MCF 10A (cell line): ENCODE results near the gene P3R3URF. TPM values are rescaled to one million over a fixed set of nuclear protein-coding genes. Genes with fewer than 3 reads are reported as not detected.
A peak's percentile ranks its signal among the peaks of the same experiment; 100 is the strongest.

ENCODE experiments used
- BruUV-seq: library from RNA; stranded (reverse); fragments of 400-500 nt; replicated peaks from 2 replicates; lab custom pipeline; 2021; lab: Mats Ljungman, UMichigan
- CTCF ChIA-PET: fragments of 300-600 bp; sonication (Branson Sonifier 250); formaldehyde crosslinking; extraction: SDS; loops from one replicate; lab custom pipeline; 2021; ENCODE audit warnings: antibody characterized with exemption, inconsistent platforms; lab: Yijun Ruan, JAX
- POLR2A ChIA-PET: fragments of 300-600, 350-650 bp; sonication (Branson Sonifier 250); formaldehyde crosslinking; extraction: SDS; loops from one replicate; lab custom pipeline; 2020; ENCODE audit warnings: antibody characterized with exemption, inconsistent platforms; lab: Yijun Ruan, JAX
- DNase-seq: peaks from one replicate; pipeline ENCODE4 v3.0.0-alpha.2; 2018; ENCODE audit not compliant: unreplicated experiment
- H3K27ac Mint-ChIP-seq: one replicate; pipeline ENCODE4 v1.8.0; 2022; ENCODE audit warnings: mild to moderate bottlenecking, low read depth, mixed read lengths; ENCODE audit not compliant: unreplicated experiment
- H3K27me3 Mint-ChIP-seq: one replicate; pipeline ENCODE4 v1.8.0; 2022; ENCODE audit warnings: mixed read lengths; ENCODE audit not compliant: insufficient read depth, unreplicated experiment
- H3K36me3 Mint-ChIP-seq: one replicate; pipeline ENCODE4 v1.8.0; 2022; ENCODE audit warnings: mild to moderate bottlenecking, moderate library complexity, mixed read lengths; ENCODE audit not compliant: insufficient read depth, unreplicated experiment
- H3K4me1 Mint-ChIP-seq: one replicate; pipeline ENCODE4 v1.8.0; 2022; ENCODE audit warnings: mixed read lengths; ENCODE audit not compliant: insufficient read depth, unreplicated experiment
- H3K4me3 Mint-ChIP-seq: one replicate; pipeline ENCODE4 v1.8.0; 2022; ENCODE audit warnings: mild to moderate bottlenecking, moderate library complexity, mixed read lengths; ENCODE audit not compliant: unreplicated experiment
- H3K9me3 Mint-ChIP-seq: one replicate; pipeline ENCODE4 v1.8.0; 2022; ENCODE audit warnings: mixed read lengths; ENCODE audit not compliant: unreplicated experiment
- CTCF ChIP-seq: fragments of 200-600 bp; IDR thresholded peaks from one replicate; pipeline ENCODE4 v1.8.0; 2022; ENCODE audit warnings: antibody characterized with exemption, mild to moderate bottlenecking; ENCODE audit not compliant: unreplicated experiment
- intact Hi-C: fragments of 100-400 bp; cut with micrococcal nuclease; formaldehyde crosslinking; loops from 2 replicates; pipeline ENCODE4 v1.14.1; 2022
- total RNA-seq: library from RNA; stranded (reverse); gene quantifications from 2 replicates; pipeline ENCODE4 v1.2.3, GENCODE V29; 2022

The P3R3URF gene
- total RNA-seq, 1 experiment from 2014 or later = not detected

DNA sequence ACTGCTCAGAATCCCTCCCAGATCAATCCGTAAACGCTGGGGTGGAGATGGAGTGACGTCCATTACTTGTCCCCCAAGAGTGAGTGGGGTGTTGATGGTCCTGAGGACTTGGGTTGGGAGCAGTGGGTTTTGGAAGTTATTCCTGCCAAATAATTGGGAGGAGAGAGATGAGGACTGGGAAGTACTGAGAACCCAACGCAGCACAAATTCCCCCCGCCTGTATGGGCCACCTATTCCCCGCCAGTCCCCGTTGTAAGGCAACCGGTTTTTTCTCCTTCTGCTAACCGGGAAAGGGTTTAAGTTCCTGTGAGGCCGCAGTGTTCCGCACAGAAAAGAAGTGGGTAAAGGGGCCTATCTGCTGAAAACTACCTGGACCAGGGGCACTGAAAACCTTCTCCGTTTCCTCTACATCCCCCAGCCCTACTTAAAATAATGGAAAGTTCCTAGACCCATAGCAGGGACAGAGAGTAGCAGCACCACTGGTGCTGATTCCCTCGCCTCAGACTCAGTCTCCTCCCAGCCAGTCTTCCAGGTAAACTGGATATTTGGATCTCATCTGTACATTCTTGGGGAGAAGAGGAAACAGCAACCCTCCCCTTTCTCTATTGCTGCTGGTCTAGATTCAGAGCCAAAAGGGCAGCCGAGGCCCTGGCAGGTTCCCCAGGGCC lies 27.6 kb upstream of the P3R3URF start:
- intact Hi-C loops = no loop called here
- Mint-ChIP-seq H3K27me3 (no peaks in the 10 kb centered on the region), H3K4me1 (peaks cover 28% of the 10 kb centered on the region), H3K4me3 (peak overlapping the region; percentile 75), H3K9me3 (no peaks in the 10 kb centered on the region), H3K36me3 (peaks cover 4% of the 10 kb centered on the region), H3K27ac (peak overlapping the region; percentile 73)
- CTCF ChIA-PET = interaction anchor here (0.6 to 3.9 kb wide), 6 partner anchors 12 to 863 kb away, joined by 3 to 31 read pairs (median 4); no protein-coding TSS in a partner anchor
- peak; percentile 9 for DNase-seq
- TSS peak; percentile 21 for BruUV-seq
- TF ChIP-seq CTCF = no peak
- POLR2A ChIA-PET = interaction anchor here (0.7 to 3.9 kb wide), 10 partner anchors 9 to 137 kb away, joined by 3 to 30 read pairs (median 4); partner anchors contain the start of genes NSUN4 and PIK3R3

DNA sequence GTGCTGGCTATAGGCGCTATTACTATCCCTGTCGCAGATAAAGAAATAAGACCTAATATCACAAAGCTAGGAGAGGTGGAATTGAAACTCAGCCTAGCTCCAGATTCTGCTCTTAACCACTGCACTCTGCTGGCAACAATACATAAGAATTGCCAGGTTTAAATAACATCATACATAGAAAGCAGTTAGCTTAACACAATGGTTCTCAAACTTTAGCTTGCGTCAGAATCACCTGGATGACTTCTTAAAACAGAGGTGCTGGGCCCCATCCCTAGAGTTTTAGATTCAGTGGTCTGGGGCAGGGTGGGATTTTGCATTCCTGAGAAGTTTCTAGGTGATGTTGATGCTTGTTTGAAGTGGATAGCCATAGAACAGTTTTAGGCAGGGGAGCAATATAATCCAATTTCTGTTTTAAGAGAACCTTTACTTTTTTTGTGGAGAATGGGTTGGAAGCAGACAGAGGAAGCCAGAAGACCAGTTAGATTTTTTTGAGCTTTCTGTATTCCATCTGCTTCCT lies 23.0 kb upstream of the P3R3URF start:
- peak overlapping the region; percentile 76 for H3K4me3 Mint-ChIP-seq
- no peak for DNase-seq
- H3K36me3 Mint-ChIP-seq = peaks cover 22% of the 10 kb centered on the region
- H3K9me3 Mint-ChIP-seq = no peaks in the 10 kb centered on the region
- CTCF ChIA-PET = interaction anchor here (0.6 to 3.1 kb wide), 10 partner anchors 12 to 296 kb away, joined by 3 to 27 read pairs (median 4); no protein-coding TSS in a partner anchor
- peaks cover 34% of the 10 kb centered on the region for H3K4me1 Mint-ChIP-seq
- BruUV-seq = no TSS peak
- intact Hi-C loops = loop anchor here (2.0 kb wide), 1 partner anchor 24 kb away; no protein-coding TSS in a partner anchor
- POLR2A ChIA-PET = interaction anchor here (0.6 to 10.5 kb wide), 16 partner anchors 9 to 850 kb away, joined by 3 to 125 read pairs (median 5); partner anchors contain the start of gene PIK3R3
- no peak for TF ChIP-seq CTCF
- H3K27me3 Mint-ChIP-seq = no peaks in the 10 kb centered on the region
- H3K27ac Mint-ChIP-seq = no peak overlapping the region

DNA sequence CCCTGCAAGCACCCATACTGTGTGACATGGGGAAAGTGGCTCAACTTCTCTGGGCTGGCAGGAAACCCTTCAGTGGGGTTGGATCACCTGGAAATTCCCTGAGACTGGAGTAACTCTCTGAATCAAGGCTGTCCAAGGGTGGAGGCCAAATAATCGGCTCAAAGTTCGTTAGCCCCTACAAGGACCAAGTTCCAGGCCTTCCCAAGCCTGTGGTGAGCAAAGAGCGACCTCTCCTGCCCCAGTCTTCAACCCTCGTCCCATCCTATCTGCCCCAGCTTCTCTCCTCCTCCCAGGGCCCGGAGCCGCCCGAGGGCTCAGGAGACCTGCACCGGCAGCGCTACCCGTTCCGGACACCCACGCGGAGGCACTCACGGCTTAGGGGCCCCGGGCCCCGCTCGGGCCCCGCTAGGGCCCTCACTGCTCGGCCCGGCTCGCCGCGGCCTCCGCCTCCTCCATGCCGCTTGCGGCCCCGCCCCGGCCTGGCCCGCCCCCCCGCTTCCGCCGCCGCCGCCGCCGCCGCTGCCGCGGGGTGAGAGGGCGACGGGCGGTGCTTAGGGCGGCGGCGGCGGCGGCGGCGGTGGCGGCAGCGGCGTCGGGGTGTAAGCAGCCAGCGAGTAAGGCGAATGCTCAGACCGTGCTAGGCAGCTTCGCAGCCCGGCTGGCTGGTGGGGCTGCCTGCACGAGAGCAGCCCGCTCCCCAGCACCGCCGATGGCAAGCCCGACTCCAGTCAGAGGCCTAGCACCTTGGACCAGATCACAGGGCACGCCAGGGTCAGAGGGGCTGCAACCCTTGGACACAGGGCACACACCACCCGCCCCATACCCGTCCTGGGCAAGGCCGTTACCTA lies 21.9 kb upstream of the P3R3URF start, which contains the start of gene POMGNT1:
TSS of gene POMGNT1 (minus strand) at position 471 of the 848 bp plus-strand sequence. CDS start 613 bp downstream, outside the sequence.
- Mint-ChIP-seq H3K27ac (peak within 1 kb of the TSS; percentile 80), H3K27me3 (no peaks in the 10 kb centered on the region), H3K9me3 (no peaks in the 10 kb centered on the region), H3K4me3 (peak within 1 kb of the TSS; percentile 76), H3K4me1 (peaks cover 25% of the 10 kb centered on the region), H3K36me3 (peaks cover 29% of the 10 kb centered on the region)
- CTCF ChIA-PET = interaction anchor here (0.6 to 3.1 kb wide), 12 partner anchors 12 to 159 kb away, joined by 3 to 27 read pairs (median 4); no protein-coding TSS in a partner anchor
- peak; percentile 24 for TF ChIP-seq CTCF
- POLR2A ChIA-PET = interaction anchor here (0.6 to 10.5 kb wide), 16 partner anchors 9 to 849 kb away, joined by 3 to 125 read pairs (median 4); partner anchors contain the start of gene PIK3R3
- TSS peak; percentile 34 for BruUV-seq
- intact Hi-C loops = loop anchor here (1.0 to 2.0 kb wide), 2 partner anchors 15 to 25 kb away; no protein-coding TSS in a partner anchor
- peak; percentile 73 for DNase-seq
